Mesothelial cell of epicardium (in vitro differentiated cells): Measurements from ENCODE around the gene MAP3K19. TPM values are rescaled to one million over a fixed set of nuclear protein-coding genes. Genes with fewer than 3 reads are reported as not detected.

Experiments used
- DNase-seq, 2 experiments: peaks; one replicate each; pipeline ENCODE4 v3.0.0; 2021; ENCODE audit warnings: low spot score in 2 of 2; ENCODE audit not compliant: unreplicated experiment in 2 of 2
- H3K27ac Mint-ChIP-seq: 2 replicates; pipeline ENCODE4 v1.8.0; 2021; ENCODE audit warnings: mixed read lengths
- H3K27me3 Mint-ChIP-seq: 2 replicates; pipeline ENCODE4 v1.8.0; 2021; ENCODE audit warnings: low read depth, mixed read lengths
- H3K36me3 Mint-ChIP-seq: 2 replicates; pipeline ENCODE4 v1.8.0; 2021; ENCODE audit warnings: mixed read lengths
- H3K4me1 Mint-ChIP-seq: 2 replicates; pipeline ENCODE4 v1.8.0; 2021; ENCODE audit warnings: mixed read lengths
- H3K4me3 Mint-ChIP-seq: 2 replicates; pipeline ENCODE4 v1.8.0; 2021; ENCODE audit warnings: mild to moderate bottlenecking, moderate library complexity, mixed read lengths
- H3K9me3 Mint-ChIP-seq: 2 replicates; pipeline ENCODE4 v1.8.0; 2021; ENCODE audit warnings: mixed read lengths
- total RNA-seq: library from RNA; stranded (reverse); gene quantifications from 3 replicates; pipeline ENCODE4 v1.2.1, GENCODE V29; 2021
- TF ChIP-seq, protein P1 (sequence below): fragments of 200-600 bp; sonication (generic); IDR thresholded peaks from one replicate; pipeline ENCODE4 v1.5.0; 2021; ENCODE audit warnings: antibody characterized with exemption; ENCODE audit not compliant: unreplicated experiment

The MAP3K19 gene
- total RNA-seq, 1 donor from 2014 or later = not detected

- Mint-ChIP-seq H3K36me3 (peaks cover 55% of the 10 kb centered on the region), H3K4me3 (no peak overlapping the region), H3K9me3 (peaks cover 40% of the 10 kb centered on the region), H3K4me1 (no peaks in the 10 kb centered on the region), H3K27me3 (no peaks in the 10 kb centered on the region), H3K27ac (no peak overlapping the region)
- no peak for DNase-seq
- TF ChIP-seq, protein P1, sequence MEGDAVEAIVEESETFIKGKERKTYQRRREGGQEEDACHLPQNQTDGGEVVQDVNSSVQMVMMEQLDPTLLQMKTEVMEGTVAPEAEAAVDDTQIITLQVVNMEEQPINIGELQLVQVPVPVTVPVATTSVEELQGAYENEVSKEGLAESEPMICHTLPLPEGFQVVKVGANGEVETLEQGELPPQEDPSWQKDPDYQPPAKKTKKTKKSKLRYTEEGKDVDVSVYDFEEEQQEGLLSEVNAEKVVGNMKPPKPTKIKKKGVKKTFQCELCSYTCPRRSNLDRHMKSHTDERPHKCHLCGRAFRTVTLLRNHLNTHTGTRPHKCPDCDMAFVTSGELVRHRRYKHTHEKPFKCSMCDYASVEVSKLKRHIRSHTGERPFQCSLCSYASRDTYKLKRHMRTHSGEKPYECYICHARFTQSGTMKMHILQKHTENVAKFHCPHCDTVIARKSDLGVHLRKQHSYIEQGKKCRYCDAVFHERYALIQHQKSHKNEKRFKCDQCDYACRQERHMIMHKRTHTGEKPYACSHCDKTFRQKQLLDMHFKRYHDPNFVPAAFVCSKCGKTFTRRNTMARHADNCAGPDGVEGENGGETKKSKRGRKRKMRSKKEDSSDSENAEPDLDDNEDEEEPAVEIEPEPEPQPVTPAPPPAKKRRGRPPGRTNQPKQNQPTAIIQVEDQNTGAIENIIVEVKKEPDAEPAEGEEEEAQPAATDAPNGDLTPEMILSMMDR = no peak
Observed at GRCh38 chr2:135074216-135074615, 27.0 kb upstream of the MAP3K19 start.

GRCh38 chr2:135072125-135072997 is 25.1 kb upstream of the MAP3K19 start:
- no peaks in the 10 kb centered on the region for H3K4me1 Mint-ChIP-seq
- no peak for DNase-seq
- TF ChIP-seq, protein P1 = no peak
- H3K27me3 Mint-ChIP-seq = no peaks in the 10 kb centered on the region
- H3K27ac Mint-ChIP-seq = no peak overlapping the region
- H3K9me3 Mint-ChIP-seq = peaks cover 44% of the 10 kb centered on the region
- no peak overlapping the region for H3K4me3 Mint-ChIP-seq
- peaks cover 57% of the 10 kb centered on the region for H3K36me3 Mint-ChIP-seq

GRCh38 chr2:135066710-135067109 is 19.5 kb upstream of the MAP3K19 start:
- H3K4me1 Mint-ChIP-seq = no peaks in the 10 kb centered on the region
- H3K27me3 Mint-ChIP-seq = no peaks in the 10 kb centered on the region
- peaks cover 18% of the 10 kb centered on the region for H3K9me3 Mint-ChIP-seq
- H3K36me3 Mint-ChIP-seq = peaks cover 53% of the 10 kb centered on the region
- H3K4me3 Mint-ChIP-seq = no peak overlapping the region
- TF ChIP-seq, protein P1 = no peak
- DNase-seq = no peak
- H3K27ac Mint-ChIP-seq = no peak overlapping the region

GRCh38 chr2:135064149-135064548 is 16.9 kb upstream of the MAP3K19 start:
- H3K36me3 Mint-ChIP-seq = peaks cover 45% of the 10 kb centered on the region
- no peak overlapping the region for H3K27ac Mint-ChIP-seq
- H3K27me3 Mint-ChIP-seq = no peaks in the 10 kb centered on the region
- peaks cover 6% of the 10 kb centered on the region for H3K9me3 Mint-ChIP-seq
- no peak overlapping the region for H3K4me3 Mint-ChIP-seq
- no peaks in the 10 kb centered on the region for H3K4me1 Mint-ChIP-seq
- TF ChIP-seq, protein P1 = no peak
- DNase-seq = no peak

DNA sequence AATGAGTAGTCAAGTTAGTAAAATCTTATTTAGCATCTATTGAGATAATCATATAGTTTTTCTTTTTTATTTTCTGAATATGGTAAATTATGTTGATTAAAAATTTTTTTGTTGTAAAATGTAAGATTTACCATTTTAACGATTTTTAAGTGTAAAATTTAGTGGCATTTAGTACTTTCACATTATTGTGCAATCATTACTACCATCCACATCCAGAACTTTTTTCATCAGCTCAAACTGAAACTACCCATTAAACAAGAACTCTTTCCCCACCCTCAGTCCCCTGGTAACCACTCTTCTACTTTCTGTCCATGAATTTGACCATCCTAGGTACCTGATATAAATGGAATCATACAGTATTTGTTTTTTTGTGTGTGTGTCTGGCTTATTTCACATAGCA is 16.0 kb upstream of the MAP3K19 start:
- no peaks in the 10 kb centered on the region for H3K4me1 Mint-ChIP-seq
- H3K27me3 Mint-ChIP-seq = no peaks in the 10 kb centered on the region
- H3K4me3 Mint-ChIP-seq = no peak overlapping the region
- no peaks in the 10 kb centered on the region for H3K9me3 Mint-ChIP-seq
- H3K36me3 Mint-ChIP-seq = peaks cover 41% of the 10 kb centered on the region
- DNase-seq = no peak
- TF ChIP-seq, protein P1 = no peak
- H3K27ac Mint-ChIP-seq = no peak overlapping the region
